ENCODE data around the gene ASCC1. TPM values are rescaled to one million over a fixed set of nuclear protein-coding genes. Genes with fewer than 3 reads are reported as not detected.

The ASCC1 gene
- total and polyA plus RNA-seq, 2 donors (not counting 3 experiments of a cell fraction or from before 2014, with no cell fraction given) = 16.0 to 24.9 TPM

DNA sequence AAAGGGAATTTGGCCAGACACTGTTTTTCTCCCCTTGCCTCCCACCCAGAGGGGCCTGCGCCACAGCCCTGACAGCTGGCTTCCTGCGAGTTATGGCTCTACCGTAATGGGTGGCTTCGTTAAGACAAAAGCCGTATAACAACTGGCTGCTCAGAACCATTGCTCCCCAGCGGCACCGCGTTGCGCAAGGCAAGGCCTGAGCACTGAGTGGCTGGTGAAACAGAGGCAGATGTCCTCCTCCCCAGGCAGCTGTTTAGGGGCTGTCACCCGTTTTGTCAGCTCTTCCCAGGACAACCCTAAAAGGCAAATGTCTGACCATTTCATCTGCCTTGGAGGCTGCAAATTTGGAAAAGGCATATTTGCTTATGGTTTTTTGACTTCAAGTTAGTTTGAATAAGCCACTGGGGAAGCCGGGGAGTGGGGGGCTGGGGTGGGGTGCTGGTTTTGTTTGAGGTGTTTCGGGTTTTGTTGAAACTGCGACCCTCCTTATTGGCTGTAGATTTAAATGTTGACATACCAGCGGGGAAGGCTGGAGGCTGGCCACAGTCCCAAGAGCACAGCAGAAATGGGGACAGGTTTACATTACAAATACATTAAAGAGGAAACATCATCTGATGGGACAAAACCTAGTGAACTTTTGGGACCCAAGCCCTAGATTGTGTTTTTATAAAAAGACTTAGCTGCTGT, 127.0 kb downstream of the ASCC1 start:
- CTCF ChIA-PET = interaction anchor here (0.7 to 1.8 kb wide), 3 partner anchors 19 to 40 kb away, joined by 3 to 7 read pairs (median 5); no protein-coding TSS in a partner anchor

More for the DNA sequence above, 127.0 kb downstream of the ASCC1 start:
- no peaks in the 10 kb centered on the region for H4K20me1 ChIP-seq (replicated peaks; ENCODE audit: control insufficient read depth, extremely low read depth, insufficient read depth, low read length)
- H3K9me3 ChIP-seq (replicated peaks; ENCODE audit: control insufficient read depth, insufficient read depth, low read length) = no peaks in the 10 kb centered on the region
- POLR2A ChIA-PET = no interaction called here
- no peak overlapping the region for H3K27ac ChIP-seq (ENCODE audit: insufficient read depth, low read depth, low read length)
- FAIRE-seq (no peak), DNase-seq (ENCODE audit: low read depth, low spot score) (no peak)
- H3K4me1 ChIP-seq (ENCODE audit: control insufficient read depth, extremely low read depth, insufficient read depth, low read length) = peaks cover 9% of the 10 kb centered on the region
- dilution Hi-C loops (cut with MboI; ENCODE audit: extremely low pct_ligation_motif_present, low sequenced_read_pairs) = no loop called here
- H3K36me3 ChIP-seq (ENCODE audit: control insufficient read depth in 2 of 2, extremely low read depth in 1 of 2, insufficient read depth in 2 of 2, low read length in 2 of 2) = no peaks in the 10 kb centered on the region
- no peak overlapping the region for H3K4me2 ChIP-seq (ENCODE audit: insufficient read depth, low read length)
- no peak overlapping the region for H2AFZ ChIP-seq (ENCODE audit: low read depth, low read length)
- no peaks in the 10 kb centered on the region for H3K79me2 ChIP-seq (ENCODE audit: control insufficient read depth, insufficient read depth, low read length)
- H3K9me1 ChIP-seq (replicated peaks; ENCODE audit: control insufficient read depth, extremely low read depth, insufficient read depth, low read length) = no peaks in the 10 kb centered on the region
- intact Hi-C loops (cut with micrococcal nuclease) = no loop called here
- no peak overlapping the region for H3K4me3 ChIP-seq (replicated peaks in 1 of 3; ENCODE audit: insufficient read depth in 1 of 3, low read depth in 1 of 3, low read length in 3 of 3)
- peaks cover 19 to 25% of the 10 kb centered on the region in 2 experiments for H3K27me3 ChIP-seq (ENCODE audit: control insufficient read depth in 2 of 2, insufficient read depth in 2 of 2, low read length in 2 of 2)
- TF ChIP-seq, protein P1, sequence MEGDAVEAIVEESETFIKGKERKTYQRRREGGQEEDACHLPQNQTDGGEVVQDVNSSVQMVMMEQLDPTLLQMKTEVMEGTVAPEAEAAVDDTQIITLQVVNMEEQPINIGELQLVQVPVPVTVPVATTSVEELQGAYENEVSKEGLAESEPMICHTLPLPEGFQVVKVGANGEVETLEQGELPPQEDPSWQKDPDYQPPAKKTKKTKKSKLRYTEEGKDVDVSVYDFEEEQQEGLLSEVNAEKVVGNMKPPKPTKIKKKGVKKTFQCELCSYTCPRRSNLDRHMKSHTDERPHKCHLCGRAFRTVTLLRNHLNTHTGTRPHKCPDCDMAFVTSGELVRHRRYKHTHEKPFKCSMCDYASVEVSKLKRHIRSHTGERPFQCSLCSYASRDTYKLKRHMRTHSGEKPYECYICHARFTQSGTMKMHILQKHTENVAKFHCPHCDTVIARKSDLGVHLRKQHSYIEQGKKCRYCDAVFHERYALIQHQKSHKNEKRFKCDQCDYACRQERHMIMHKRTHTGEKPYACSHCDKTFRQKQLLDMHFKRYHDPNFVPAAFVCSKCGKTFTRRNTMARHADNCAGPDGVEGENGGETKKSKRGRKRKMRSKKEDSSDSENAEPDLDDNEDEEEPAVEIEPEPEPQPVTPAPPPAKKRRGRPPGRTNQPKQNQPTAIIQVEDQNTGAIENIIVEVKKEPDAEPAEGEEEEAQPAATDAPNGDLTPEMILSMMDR (IDR thresholded peaks at IDR 0.05; ENCODE audit: extremely low read depth in 1 of 2, insufficient read depth in 1 of 2, low read depth in 1 of 2, low read length in 2 of 2) = no peak
- TF ChIP-seq JUN (IDR thresholded peaks at IDR 0.05; ENCODE audit: borderline replicate concordance, insufficient read depth, insufficient read length, low read depth) = no peak
- no TSS peak for BruUV-seq (replicated peaks)
- H3K9ac ChIP-seq (replicated peaks; ENCODE audit: extremely low read depth, insufficient read depth, low read length) = no peak overlapping the region
